Fibroblast of skin of back (primary cell): Measurements from ENCODE around the gene CPEB4.

Source experiments
- DNase-seq: peaks from one replicate; pipeline ENCODE4 v3.0.0-alpha.2; 2013

Gene CPEB4

DNA sequence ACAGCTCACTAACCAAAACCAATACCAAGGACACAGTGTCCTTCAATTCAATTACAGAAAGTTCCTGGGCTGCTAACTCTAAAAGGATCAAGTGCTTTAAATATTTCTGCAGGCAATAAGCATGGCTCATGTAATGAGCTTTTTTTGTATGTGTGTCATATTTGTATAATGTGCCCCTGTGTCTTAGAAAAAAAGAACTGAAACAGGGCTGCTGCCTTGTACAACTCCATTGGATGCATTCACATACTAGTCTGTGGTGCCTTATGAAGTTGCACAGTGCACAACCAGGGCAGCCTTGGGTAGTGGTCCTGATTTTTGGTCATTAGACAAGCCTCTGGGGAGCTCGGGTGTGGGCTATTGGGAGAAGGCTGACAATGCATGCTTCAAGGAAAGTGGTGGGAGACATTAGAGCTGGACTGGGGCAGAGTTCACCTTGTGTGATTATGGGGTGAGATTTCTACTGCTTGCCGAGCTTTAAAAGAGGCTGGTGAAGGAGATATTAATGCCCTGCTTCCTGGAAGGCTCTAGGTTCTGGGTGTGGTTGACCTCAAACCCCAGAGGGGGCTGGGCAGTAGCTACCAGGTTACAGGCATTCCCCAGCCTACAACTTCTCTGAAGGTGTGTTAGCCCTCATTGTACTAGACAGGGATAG is 3.6 kb upstream of the CPEB4 start:
- DNase-seq = no peak

DNA sequence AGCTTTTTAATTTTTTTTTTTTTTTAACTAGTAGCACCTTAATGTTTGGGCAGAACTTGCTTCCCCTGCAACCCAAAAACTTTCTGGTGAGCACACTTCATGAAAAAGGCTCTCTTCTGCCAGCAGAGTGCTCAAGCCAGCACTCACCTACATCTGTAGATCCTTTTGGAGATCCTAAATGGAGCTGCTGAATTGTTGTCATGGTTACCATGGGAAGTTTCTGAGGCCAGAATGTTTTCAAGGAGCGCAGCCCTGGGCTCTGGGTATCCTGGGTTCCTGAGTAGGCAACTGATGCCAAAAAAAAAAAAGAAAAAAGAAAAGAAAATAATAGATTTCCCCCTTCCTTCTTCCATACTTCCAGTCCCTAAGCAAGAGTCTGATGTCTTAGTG is 3.1 kb upstream of the CPEB4 start:
- no peak for DNase-seq

DNA sequence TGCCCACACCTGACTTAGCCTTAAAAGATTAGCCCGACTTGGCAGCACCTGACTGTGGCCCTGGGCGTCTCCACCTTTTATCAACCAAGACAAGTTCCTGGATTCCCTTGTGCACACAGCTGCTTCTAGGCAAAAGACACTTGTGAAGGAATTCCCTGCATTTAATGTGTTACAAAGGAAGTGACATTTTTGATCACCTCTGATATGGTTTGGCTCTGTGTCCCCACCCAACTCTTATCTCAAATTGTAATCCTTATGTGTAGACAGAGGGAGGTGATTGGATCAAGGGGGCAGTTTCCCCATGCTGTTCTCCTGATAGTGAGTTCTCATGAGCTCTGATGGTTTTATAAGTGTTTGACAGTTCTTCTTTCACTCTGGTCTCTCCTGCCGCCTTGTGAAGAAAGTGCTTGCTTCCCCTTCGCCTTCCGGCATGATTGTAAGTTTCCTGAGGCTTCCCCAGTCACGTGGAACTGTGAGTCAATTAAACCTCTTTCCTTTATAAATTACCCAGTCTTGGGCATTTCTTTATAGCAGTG is 2.6 kb upstream of the CPEB4 start:
- DNase-seq = no peak

GRCh38 chr5:173886150-173886549 is 2.0 kb upstream of the CPEB4 start:
- DNase-seq = no peak

DNA sequence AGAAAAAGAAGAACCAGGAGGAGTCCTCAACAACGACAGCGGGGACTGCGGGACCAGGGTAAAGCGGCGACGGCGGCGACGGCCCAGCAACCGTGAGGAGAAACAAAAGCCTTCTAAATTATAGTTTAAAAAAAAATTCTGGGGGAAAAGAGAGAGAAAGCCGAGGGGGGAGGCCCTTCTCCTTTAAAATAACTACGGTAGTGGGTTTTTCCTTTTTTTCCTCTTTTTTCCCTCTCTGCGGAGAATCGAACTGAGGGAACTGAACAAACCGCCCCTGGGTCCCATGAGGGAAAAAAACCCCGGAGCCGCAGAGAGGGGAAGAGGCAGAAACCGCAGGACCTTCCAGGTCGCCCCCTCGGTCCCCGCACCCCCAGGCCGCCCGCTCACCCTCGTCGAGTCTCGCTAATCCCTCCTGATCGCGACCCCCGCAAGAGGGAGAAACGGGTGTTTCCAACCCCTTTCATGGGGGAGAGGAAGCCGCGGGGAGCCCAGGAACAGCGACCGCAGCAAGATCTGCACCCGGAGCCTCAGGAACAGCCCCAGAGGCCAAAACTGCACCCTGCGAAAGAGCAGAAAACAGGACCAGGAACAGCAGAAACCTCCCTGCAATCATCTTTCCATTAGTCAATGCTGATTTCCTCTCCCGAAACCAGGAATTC is 453 bp downstream of the CPEB4 start:
- DNase-seq = peak; percentile 33

DNA sequence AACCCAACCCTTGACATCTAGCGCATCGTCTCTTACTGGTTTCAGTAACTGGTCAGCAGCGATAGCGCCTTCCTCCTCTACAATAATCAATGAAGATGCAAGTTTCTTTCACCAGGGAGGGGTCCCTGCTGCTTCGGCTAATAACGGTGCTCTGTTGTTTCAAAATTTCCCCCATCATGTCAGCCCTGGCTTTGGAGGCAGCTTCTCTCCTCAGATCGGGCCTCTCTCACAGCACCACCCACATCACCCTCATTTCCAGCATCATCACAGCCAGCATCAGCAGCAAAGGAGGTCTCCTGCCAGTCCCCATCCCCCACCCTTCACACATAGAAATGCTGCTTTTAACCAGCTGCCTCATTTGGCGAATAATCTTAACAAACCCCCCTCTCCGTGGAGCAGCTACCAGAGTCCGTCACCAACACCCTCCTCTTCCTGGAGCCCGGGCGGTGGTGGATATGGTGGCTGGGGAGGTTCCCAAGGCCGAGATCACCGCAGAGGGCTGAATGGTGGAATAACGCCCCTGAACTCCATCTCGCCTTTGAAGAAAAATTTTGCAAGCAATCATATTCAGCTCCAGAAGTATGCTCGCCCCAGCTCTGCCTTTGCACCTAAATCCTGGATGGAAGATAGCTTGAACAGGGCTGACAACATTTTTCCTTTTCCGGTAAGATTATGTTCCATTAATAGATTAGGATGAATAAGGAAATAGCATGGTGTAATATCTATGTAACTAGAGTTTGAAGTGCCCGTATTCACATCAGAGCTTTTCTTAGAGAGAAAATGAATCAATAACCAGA is 2.2 kb downstream of the CPEB4 start:
- peak; percentile 9 for DNase-seq

DNA sequence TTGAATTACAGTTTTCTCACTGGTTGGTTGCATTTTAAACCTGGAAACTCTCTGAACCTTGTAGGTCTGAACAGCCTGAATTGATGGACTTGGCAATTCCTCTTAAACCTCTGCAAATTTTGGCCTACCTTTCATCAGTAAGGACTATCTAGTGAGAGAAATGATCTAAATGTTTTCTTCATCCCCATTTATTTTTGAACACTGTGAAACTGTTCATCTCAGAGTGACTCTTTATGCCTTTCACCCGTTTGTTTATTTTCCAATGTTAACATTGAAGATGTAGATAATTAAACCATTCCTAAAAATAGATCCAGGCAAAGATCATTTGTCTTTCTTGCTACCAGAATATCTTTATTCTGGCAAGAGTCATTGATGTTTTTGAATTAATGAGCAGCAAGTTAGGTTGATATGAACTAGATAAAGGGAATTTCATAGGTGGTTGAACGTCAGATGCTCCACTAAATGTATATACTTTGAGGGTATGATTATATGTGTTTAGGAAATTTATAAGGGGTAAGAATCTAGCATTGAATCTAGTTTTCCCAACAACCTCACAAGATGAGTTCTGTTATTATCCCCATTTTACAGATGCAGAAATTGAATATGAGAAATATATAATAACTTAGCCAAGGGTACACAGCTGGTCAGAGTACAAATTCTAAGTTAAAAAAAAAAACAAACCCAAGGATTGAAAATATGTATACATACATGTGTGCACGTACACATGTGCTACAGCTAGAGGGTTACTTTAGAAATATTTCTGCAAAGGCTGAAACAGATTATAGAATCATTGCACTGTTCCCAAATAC is 3.4 kb downstream of the CPEB4 start:
- no peak for DNase-seq

DNA sequence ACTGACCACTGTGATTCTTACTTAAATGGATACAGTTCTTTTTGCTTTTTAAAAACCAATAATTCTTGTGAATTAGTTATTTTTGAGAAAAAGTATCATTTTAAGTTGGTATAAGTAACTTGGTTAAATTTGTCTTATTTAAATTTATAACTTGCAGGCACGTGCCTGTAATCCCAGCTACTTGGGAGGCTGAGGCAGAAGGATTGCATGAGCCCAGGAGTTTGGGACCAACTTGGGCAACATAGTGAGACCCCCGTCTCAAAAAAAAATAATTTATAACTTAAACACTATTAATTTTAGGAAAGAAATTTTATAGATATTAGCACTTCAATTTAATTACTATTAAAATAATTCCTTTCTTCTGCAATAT is 5.0 kb downstream of the CPEB4 start:
- DNase-seq = no peak

DNA sequence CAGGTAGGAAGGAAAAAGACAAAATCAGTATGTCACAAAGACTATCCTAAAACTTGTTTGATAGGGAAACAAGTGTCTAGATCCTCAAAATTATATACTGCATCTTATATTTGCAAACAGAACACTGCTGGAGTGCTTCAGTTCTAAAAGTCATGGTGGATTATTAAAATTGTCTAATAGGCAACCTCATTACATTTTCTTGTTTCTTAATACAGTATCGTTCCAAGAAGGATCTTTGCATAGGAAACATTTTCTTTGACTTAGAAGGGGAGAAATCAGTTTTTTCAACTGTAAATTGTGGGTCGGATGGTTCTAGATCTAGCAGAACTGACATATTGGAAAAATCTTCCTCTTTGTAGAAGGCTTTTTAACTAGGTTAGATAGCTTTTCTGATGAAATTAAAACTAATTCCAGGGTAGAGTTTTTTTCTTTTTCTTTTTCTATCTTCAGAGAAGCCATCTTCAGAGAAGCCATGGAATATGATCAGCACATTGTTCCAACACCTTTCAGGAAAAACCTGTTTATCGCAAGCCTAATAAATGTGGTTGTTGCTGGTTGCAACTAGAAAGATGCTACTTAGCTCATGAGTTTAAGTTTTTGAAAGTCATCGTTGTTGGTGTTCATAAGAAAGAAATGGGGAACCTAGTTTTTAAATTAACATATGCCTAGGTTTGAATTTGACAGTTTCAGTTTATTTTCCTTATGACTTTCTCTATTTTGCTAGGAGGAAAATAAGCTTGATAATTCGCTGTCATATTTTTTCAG is 7.4 kb downstream of the CPEB4 start:
- DNase-seq = no peak

GRCh38 chr5:173896631-173897030 is 8.5 kb downstream of the CPEB4 start:
- no peak for DNase-seq

GRCh38 chr5:173901705-173902104 is 13.6 kb downstream of the CPEB4 start:
- no peak for DNase-seq

- DNase-seq = no peak
Measured at GRCh38 chr5:173902334-173902733, 14.2 kb downstream of the CPEB4 start.

- DNase-seq = no peak
Measured at GRCh38 chr5:173902743-173903142, 14.6 kb downstream of the CPEB4 start.

- DNase-seq = no peak
Measured at GRCh38 chr5:173903396-173904140, 15.4 kb downstream of the CPEB4 start.

- no peak for DNase-seq
Measured at GRCh38 chr5:173904151-173904550, 16.0 kb downstream of the CPEB4 start.

GRCh38 chr5:173907284-173907683 is 19.1 kb downstream of the CPEB4 start:
- no peak for DNase-seq

- peak; percentile 62 for DNase-seq
Measured at GRCh38 chr5:173907686-173908371, 19.7 kb downstream of the CPEB4 start.

DNA sequence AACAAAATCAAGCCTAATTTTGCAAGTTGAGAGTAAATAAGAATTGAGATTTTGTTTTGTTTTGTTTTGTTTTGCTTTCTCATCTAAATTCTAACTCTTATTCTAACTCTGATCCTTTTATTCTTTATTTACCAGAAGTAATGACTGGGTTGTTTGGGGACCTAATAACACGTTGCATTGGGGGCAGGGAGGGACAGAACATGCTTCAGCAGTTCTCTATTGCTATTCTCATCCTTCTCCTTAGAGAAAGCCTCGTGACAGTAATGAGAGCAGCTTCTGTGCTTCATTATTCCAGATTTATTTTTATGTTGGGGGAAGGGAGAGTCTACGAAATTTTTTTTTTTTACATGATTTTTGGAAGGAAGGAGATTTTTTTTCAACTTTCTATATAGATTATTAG is 21.1 kb downstream of the CPEB4 start:
- DNase-seq = no peak

DNA sequence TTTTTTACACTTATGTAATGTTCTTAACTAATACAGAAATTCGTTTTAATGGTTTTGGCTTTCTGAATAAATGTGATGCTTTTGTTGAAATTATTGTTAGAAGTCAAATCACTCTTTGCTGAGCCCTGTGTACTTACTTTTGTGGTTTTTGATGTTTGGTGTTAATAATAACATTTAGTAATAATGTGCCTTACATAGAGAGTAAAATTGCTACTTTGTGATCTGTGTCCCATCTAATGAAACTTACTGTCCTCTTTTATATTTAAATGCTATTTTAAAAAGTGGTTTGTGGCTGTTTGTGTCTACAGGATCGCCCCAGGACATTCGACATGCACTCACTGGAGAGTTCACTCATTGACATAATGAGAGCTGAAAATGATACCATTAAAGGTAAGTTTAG is 22.1 kb downstream of the CPEB4 start:
- DNase-seq = no peak

DNA sequence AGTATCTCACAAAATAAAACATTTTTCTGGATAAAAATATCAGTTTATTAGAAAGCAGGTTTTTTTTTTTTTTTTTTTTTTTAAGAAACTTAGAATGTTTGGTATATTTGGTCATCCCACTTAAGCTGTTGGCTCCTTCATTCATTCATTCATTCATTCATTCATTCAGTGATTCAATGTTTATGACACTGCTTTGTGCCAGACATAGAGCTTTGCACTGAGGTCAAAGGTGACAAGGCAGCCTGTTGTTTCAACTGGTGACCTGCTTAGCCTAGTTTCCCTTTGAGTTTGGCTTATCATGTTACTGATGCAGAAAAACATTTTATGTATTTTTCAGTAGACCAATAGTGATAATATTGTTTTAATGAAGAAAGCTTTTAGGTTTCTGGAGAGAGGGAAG is 23.5 kb downstream of the CPEB4 start:
- DNase-seq = no peak
